Natural killer cell (primary cell): ENCODE measurements around the gene DNAJC13. TPM values are rescaled to one million over a fixed set of nuclear protein-coding genes. Genes with fewer than 3 reads are reported as not detected.

ENCODE experiments used
- ATAC-seq, 3 donors: fragments of 150-1000 bp in 2 of 3; fragments of 200-7000 bp in 1 of 3; cut with Tn5 transposase; 1 replicate in 1 of 3; 2 replicates in 2 of 3; pipeline ENCODE4 v1.10.0; 2021; ENCODE audit warnings: mild to moderate bottlenecking in 2 of 3, moderate library complexity in 2 of 3
- DNase-seq, 2 donors: peaks; one replicate each; pipeline versions ENCODE4 v3.0.0 to v3.0.0-alpha.2; 2013 to 2021; ENCODE audit warnings: mixed read lengths in 1 of 2
- H3K27ac ChIP-seq: one replicate; pipeline ENCODE4 v1.5.1; 2013; ENCODE audit warnings: mild to moderate bottlenecking, low read length
- H3K27me3 ChIP-seq: one replicate; pipeline ENCODE4 v1.6.1; 2013; ENCODE audit warnings: low read length; ENCODE audit not compliant: control insufficient read depth, insufficient read depth
- H3K36me3 ChIP-seq: one replicate; pipeline ENCODE4 v1.6.1; 2013; ENCODE audit warnings: low read length; ENCODE audit not compliant: control insufficient read depth, insufficient read depth
- H3K4me1 ChIP-seq: one replicate; pipeline ENCODE4 v1.6.1; 2013; ENCODE audit warnings: low read length; ENCODE audit not compliant: control insufficient read depth, insufficient read depth
- H3K4me3 ChIP-seq: one replicate; pipeline ENCODE4 v1.5.1; 2013; ENCODE audit warnings: low read length
- H3K9me3 ChIP-seq: one replicate; pipeline ENCODE4 v1.6.1; 2013; ENCODE audit warnings: low read length; ENCODE audit not compliant: control insufficient read depth, insufficient read depth
- H3K27ac Mint-ChIP-seq, 2 donors: one replicate each; pipeline ENCODE4 v1.8.0; 2022; ENCODE audit warnings: mild to moderate bottlenecking in 2 of 2, mixed read lengths in 2 of 2, moderate library complexity in 1 of 2
- H3K27me3 Mint-ChIP-seq, 2 donors: one replicate each; pipeline ENCODE4 v1.8.0; 2022; ENCODE audit warnings: low read depth in 2 of 2, mixed read lengths in 2 of 2
- H3K36me3 Mint-ChIP-seq: one replicate; pipeline ENCODE4 v1.8.0; 2022; ENCODE audit warnings: mixed read lengths
- H3K4me1 Mint-ChIP-seq, 2 donors: one replicate each; pipeline ENCODE4 v1.8.0; 2022; ENCODE audit warnings: mixed read lengths in 2 of 2
- H3K4me3 Mint-ChIP-seq: one replicate; pipeline ENCODE4 v1.8.0; 2022; ENCODE audit warnings: mild to moderate bottlenecking, moderate library complexity, mixed read lengths
- H3K9me3 Mint-ChIP-seq, 2 donors: one replicate each; pipeline ENCODE4 v1.8.0; 2022; ENCODE audit warnings: mixed read lengths in 2 of 2
- WGBS: methylation state at CpG from one replicate; pipeline ENCODE4 v1.1.7; 2013; ENCODE audit warnings: missing lambda C conversion rate; ENCODE audit not compliant: insufficient coverage; 5-methylcytosine and 5-hydroxymethylcytosine counted together
- intact Hi-C: fragments of 100-400 bp; cut with micrococcal nuclease; formaldehyde crosslinking; loops from one replicate; pipeline ENCODE4 v1.14.2; 2022
- total RNA-seq, 4 donors: library from RNA; stranded (reverse); fragments of 120-200 nt in 1 of 4; gene quantifications; one replicate each; pipeline versions ENCODE4 v1.2.3 to v1.2.4, GENCODE V29; 2013 to 2022
- TF ChIP-seq, protein P1 (sequence below): fragments of 200-600 bp; IDR thresholded peaks from one replicate; pipeline ENCODE4 v1.8.0; 2022; ENCODE audit warnings: antibody characterized with exemption

Gene DNAJC13
- total RNA-seq, 3 donors from 2014 or later (not counting 1 experiment from before 2014, with no cell fraction given), result 30.5 to 44.0 (median 42.9) TPM

DNA sequence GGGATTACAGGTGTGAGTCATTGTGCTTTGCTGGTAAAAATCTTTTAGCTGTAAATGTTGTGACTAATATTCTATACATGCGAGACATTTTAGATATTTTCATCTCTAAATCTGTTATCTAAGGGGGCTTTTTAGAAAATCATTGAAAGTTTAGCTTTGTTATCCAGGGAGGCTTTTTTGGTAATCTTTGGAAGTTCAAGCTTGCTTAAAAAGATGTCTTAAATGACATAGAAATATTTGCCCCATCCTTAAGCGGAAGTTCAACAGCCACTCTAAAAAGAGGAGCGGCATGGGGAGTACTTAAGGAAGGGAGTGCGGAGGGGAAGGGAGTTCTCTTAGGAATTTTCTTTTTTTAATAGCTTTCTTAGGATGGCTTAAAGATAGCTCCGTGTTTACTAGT, 26.1 kb downstream of the DNAJC13 start:
- DNase-seq (no peak), ATAC-seq (no peak)
- TF ChIP-seq, protein P1, sequence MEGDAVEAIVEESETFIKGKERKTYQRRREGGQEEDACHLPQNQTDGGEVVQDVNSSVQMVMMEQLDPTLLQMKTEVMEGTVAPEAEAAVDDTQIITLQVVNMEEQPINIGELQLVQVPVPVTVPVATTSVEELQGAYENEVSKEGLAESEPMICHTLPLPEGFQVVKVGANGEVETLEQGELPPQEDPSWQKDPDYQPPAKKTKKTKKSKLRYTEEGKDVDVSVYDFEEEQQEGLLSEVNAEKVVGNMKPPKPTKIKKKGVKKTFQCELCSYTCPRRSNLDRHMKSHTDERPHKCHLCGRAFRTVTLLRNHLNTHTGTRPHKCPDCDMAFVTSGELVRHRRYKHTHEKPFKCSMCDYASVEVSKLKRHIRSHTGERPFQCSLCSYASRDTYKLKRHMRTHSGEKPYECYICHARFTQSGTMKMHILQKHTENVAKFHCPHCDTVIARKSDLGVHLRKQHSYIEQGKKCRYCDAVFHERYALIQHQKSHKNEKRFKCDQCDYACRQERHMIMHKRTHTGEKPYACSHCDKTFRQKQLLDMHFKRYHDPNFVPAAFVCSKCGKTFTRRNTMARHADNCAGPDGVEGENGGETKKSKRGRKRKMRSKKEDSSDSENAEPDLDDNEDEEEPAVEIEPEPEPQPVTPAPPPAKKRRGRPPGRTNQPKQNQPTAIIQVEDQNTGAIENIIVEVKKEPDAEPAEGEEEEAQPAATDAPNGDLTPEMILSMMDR, result no peak
- Mint-ChIP-seq H3K4me1 (peaks cover 16 to 24% of the 10 kb centered on the region in 2 donors), H3K27me3 (no peaks in the 10 kb centered on the region), H3K36me3 (no peaks in the 10 kb centered on the region), H3K9me3 (no peaks in the 10 kb centered on the region), H3K4me3 (no peak overlapping the region), H3K27ac (no peak overlapping the region)
- Histone ChIP-seq H3K4me3 (no peak overlapping the region), H3K36me3 (peaks cover 11% of the 10 kb centered on the region), H3K27ac (no peak overlapping the region), H3K27me3 (no peaks in the 10 kb centered on the region), H3K4me1 (no peaks in the 10 kb centered on the region), H3K9me3 (no peaks in the 10 kb centered on the region)
- WGBS, result 93% methylated on average over 4 of the region's 5 CpGs
- intact Hi-C loops, result no loop called here

DNA sequence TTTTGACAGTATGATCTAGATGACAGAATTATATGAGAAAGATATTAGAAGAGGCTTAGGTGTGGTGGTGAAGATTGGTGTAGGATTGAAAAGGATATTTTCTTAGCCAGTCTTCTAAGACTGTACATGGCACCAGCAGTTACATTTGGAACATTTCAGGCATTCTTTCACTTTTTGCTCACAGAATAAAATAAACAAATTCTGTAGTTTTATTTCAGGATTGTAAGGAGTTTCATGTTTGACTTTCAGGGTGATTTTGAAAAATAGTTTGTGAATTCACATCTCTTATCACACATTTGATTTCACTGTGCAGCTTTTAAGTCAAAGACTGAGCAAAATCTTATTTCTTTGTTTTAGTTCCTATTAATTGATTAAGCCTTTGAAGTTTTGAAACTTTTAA, 27.1 kb downstream of the DNAJC13 start:
- Mint-ChIP-seq H3K36me3 (no peaks in the 10 kb centered on the region), H3K27me3 (no peaks in the 10 kb centered on the region), H3K4me1 (peaks cover 16 to 24% of the 10 kb centered on the region in 2 donors), H3K4me3 (no peak overlapping the region), H3K27ac (no peak overlapping the region), H3K9me3 (no peaks in the 10 kb centered on the region)
- Histone ChIP-seq H3K4me1 (no peaks in the 10 kb centered on the region), H3K4me3 (no peak overlapping the region), H3K27me3 (no peaks in the 10 kb centered on the region), H3K9me3 (no peaks in the 10 kb centered on the region), H3K36me3 (peaks cover 16% of the 10 kb centered on the region), H3K27ac (no peak overlapping the region)
- ATAC-seq (no peak), DNase-seq (no peak)
- TF ChIP-seq, protein P1, result no peak
- intact Hi-C loops, result no loop called here

DNA sequence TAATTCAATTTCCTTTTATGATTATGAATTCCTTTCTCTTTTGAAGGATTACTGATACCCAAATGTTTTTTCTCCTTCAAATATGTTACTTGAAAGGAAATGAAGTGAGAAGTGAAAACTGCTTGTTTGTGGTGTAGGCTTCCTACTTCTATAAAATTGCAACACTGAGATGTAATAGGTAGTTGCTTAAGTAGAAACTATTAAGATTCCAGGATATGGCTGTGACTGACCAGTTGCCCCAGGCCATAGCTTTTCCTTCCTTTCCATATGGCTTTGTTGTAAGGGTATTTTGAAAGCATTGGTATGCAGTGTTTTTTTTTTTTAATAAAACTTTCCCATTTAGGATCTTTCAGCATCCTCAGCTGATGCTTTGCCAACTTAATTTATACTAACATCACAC, 28.5 kb downstream of the DNAJC13 start:
- H3K27ac Mint-ChIP-seq, result no peak overlapping the region
- no peak overlapping the region for H3K27ac ChIP-seq
- no peaks in the 10 kb centered on the region for H3K27me3 ChIP-seq
- H3K36me3 ChIP-seq, result peaks cover 13% of the 10 kb centered on the region
- no peak overlapping the region for H3K4me3 ChIP-seq
- no peaks in the 10 kb centered on the region for H3K9me3 Mint-ChIP-seq
- ATAC-seq, result no peak
- no peaks in the 10 kb centered on the region for H3K4me1 ChIP-seq
- H3K36me3 Mint-ChIP-seq, result no peaks in the 10 kb centered on the region
- H3K4me3 Mint-ChIP-seq, result no peak overlapping the region
- TF ChIP-seq, protein P1, result no peak
- no peaks in the 10 kb centered on the region for H3K9me3 ChIP-seq
- DNase-seq, result no peak
- intact Hi-C loops, result no loop called here
- peaks cover 16 to 17% of the 10 kb centered on the region in 2 donors for H3K4me1 Mint-ChIP-seq
- H3K27me3 Mint-ChIP-seq, result no peaks in the 10 kb centered on the region

DNA sequence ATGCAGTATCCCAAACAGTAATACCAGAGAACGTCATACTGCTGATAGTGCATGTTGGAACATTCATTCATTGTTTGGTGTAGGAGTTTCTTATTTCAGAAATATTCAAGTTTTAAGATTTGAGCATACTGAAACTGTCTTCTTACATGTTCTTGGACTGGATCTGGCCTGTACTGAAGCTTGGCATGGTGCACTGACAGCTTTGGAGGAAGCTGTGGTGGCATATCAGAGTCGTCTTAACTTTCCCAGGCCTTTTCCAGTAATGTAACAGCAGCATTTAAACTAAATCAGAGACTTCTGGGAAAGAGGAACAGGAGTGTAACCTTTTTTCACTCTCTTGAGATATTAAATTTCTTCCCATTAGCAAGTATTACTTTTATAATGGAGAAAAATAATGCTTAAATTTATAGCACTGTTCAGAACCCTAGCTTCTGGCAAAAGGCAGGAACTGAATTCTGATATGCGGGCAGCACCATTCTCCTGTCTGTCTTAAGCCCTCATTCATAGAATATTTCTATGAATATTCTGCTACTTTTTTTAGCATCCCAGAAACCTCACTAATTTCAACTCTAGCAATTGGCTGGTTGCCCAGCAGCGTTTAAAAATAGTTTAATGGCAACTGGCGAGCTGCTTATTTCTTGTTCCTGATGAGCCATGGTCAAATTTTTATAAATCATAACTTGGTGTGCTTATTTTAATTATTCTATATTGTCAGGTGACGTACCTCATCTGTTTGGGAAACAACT, 31.1 kb downstream of the DNAJC13 start:
- H3K4me1 ChIP-seq, result no peaks in the 10 kb centered on the region
- H3K27me3 ChIP-seq, result no peaks in the 10 kb centered on the region
- Mint-ChIP-seq H3K9me3 (no peaks in the 10 kb centered on the region), H3K27ac (no peak overlapping the region), H3K36me3 (peaks cover 9% of the 10 kb centered on the region), H3K27me3 (no peaks in the 10 kb centered on the region), H3K4me3 (no peak overlapping the region), H3K4me1 (peaks cover 5 to 8% of the 10 kb centered on the region in 2 donors)
- intact Hi-C loops, result no loop called here
- 68% methylated on average over 5 of the region's 6 CpGs for WGBS
- no peaks in the 10 kb centered on the region for H3K9me3 ChIP-seq
- DNase-seq, result no peak
- ATAC-seq, result no peak
- peaks cover 32% of the 10 kb centered on the region for H3K36me3 ChIP-seq
- TF ChIP-seq, protein P1, result no peak
- no peak overlapping the region for H3K4me3 ChIP-seq
- H3K27ac ChIP-seq, result no peak overlapping the region
